Left lung (tissue), 14 donors: ENCODE data around the gene CARS2. TPM values are rescaled to one million over a fixed set of nuclear protein-coding genes. Genes with fewer than 3 reads are reported as not detected.

Source experiments
- ATAC-seq: fragments of 200-7000 bp; cut with Tn5 transposase; one replicate; pipeline ENCODE4 v1.9.1; 2020; ENCODE audit warnings: moderate library complexity
- DNase-seq, 4 donors: peaks; one replicate each; pipeline ENCODE4 v3.0.0-alpha.2; 2013 to 2020
- H3K27ac ChIP-seq, 2 donors: fragments of 200-600 bp; sonication (generic) in 1 of 2; one replicate each; pipeline versions ENCODE4 v1.5.0 to v1.8.0; 2020 to 2021
- H3K27me3 ChIP-seq, 2 donors: fragments of 200-600 bp; sonication (generic) in 1 of 2; one replicate each; pipeline versions ENCODE4 v1.5.0 to v1.8.0; 2020 to 2021
- H3K36me3 ChIP-seq, 2 donors: fragments of 200-600 bp; sonication (generic) in 1 of 2; one replicate each; pipeline versions ENCODE4 v1.5.0 to v1.8.0; 2020 to 2021
- H3K4me1 ChIP-seq, 2 donors: fragments of 200-600 bp; one replicate each; pipeline ENCODE4 v1.8.0; 2021
- H3K4me3 ChIP-seq, 2 donors: fragments of 200-600 bp; sonication (generic) in 1 of 2; one replicate each; pipeline versions ENCODE4 v1.5.0 to v1.8.0; 2020 to 2021; ENCODE audit warnings: mild to moderate bottlenecking in 1 of 2
- H3K9me3 ChIP-seq, 2 donors: fragments of 200-600 bp; sonication (generic) in 1 of 2; one replicate each; pipeline versions ENCODE4 v1.5.0 to v1.8.0; 2020 to 2021
- intact Hi-C, 2 donors: fragments of 100-400 bp; cut with DNase I; formaldehyde crosslinking; loops; one replicate each; pipeline versions ENCODE4 v1.11.2 to v1.14.2; 2022
- long read RNA-seq, 12 donors: library from polyadenylated mRNA in 2 of 12; unstranded in 2 of 12; transcript quantifications; one replicate each; pipeline ENCODE4 v2.0.0 and lab custom pipeline, GENCODE V29; 2019 to 2026
- polyA plus RNA-seq, 6 donors: library from polyadenylated mRNA; unstranded; fragments of 120-200 nt; gene quantifications; one replicate each; pipeline ENCODE4 v1.2.1, GENCODE V29; 2013; ENCODE audit not compliant: insufficient read length in 6 of 6
- total RNA-seq, 2 donors: library from RNA; stranded (reverse); fragmentation: NEBNext Ultra II Directional; extraction: Animal tissue kit (Norgen Biotek cat#: 25700); gene quantifications; one replicate each; pipeline ENCODE4 v1.2.1, GENCODE V29; 2021
- TF ChIP-seq, protein P1 (sequence below), 2 donors: fragments of 200-600 bp; sonication (generic) in 1 of 2; IDR thresholded peaks; one replicate each; pipeline versions ENCODE4 v1.5.0 to v1.8.0; 2021; ENCODE audit warnings: antibody characterized with exemption in 2 of 2
- donor health status: DM: no; HTN: yes; CAD: no.
- donor health status: DM: no; HTN: no; CAD: no.

Gene CARS2, protein sequence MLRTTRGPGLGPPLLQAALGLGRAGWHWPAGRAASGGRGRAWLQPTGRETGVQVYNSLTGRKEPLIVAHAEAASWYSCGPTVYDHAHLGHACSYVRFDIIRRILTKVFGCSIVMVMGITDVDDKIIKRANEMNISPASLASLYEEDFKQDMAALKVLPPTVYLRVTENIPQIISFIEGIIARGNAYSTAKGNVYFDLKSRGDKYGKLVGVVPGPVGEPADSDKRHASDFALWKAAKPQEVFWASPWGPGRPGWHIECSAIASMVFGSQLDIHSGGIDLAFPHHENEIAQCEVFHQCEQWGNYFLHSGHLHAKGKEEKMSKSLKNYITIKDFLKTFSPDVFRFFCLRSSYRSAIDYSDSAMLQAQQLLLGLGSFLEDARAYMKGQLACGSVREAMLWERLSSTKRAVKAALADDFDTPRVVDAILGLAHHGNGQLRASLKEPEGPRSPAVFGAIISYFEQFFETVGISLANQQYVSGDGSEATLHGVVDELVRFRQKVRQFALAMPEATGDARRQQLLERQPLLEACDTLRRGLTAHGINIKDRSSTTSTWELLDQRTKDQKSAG
- total RNA-seq (10 to 100 TPM; 61.9 to 79.8 TPM), polyA plus RNA-seq (10 to 100 TPM; 63.9 to 78.5 (median 71.3) TPM)
- long read RNA-seq, donor 1, transcript CARS2-201 (15 exons, 1,879 nt): major isoform, 10 of 27 reads
- long read RNA-seq, donor 1, partial matches to known transcripts: 13 of 27 reads
- long read RNA-seq, donor 1, other reads (novel, unspliced or antisense): 0 of 27 reads
- long read RNA-seq, donor 2, transcript CARS2-224 (2 exons, 3,516 nt): minor isoform, 6 of 49 reads
- long read RNA-seq, donor 2, transcript CARS2-201 (15 exons, 1,879 nt): major isoform, 18 of 49 reads
- long read RNA-seq, donor 2, partial matches to known transcripts: 0 of 49 reads
- long read RNA-seq, donor 2, other reads (novel, unspliced or antisense): 23 of 49 reads
- long read RNA-seq, donor 3, transcript CARS2-201 (15 exons, 1,879 nt): major isoform, 7 of 11 reads
- long read RNA-seq, donor 3, partial matches to known transcripts: 0 of 11 reads
- long read RNA-seq, donor 3, other reads (novel, unspliced or antisense): 0 of 11 reads
- long read RNA-seq, donor 4, partial matches to known transcripts: 2 of 3 reads
- long read RNA-seq, donor 4, other reads (novel, unspliced or antisense): 0 of 3 reads
- long read RNA-seq, donor 5, transcript CARS2-201 (15 exons, 1,879 nt): major isoform, 10 of 82 reads
- long read RNA-seq, donor 5, transcript CARS2-224 (2 exons, 3,516 nt): minor isoform, 5 of 82 reads
- long read RNA-seq, donor 5, partial matches to known transcripts: 56 of 82 reads
- long read RNA-seq, donor 5, other reads (novel, unspliced or antisense): 11 of 82 reads
- long read RNA-seq, donor 6, transcript CARS2-201 (15 exons, 1,879 nt): major isoform, 11 of 23 reads
- long read RNA-seq, donor 6, transcript CARS2-224 (2 exons, 3,516 nt): minor isoform, 6 of 23 reads
- long read RNA-seq, donor 6, partial matches to known transcripts: 6 of 23 reads
- long read RNA-seq, donor 6, other reads (novel, unspliced or antisense): 0 of 23 reads
- long read RNA-seq, donor 7, transcript CARS2-201 (15 exons, 1,879 nt): major isoform, 11 of 14 reads
- long read RNA-seq, donor 7, partial matches to known transcripts: 0 of 14 reads
- long read RNA-seq, donor 7, other reads (novel, unspliced or antisense): 0 of 14 reads
- long read RNA-seq, donor 8, transcript CARS2-201 (15 exons, 1,879 nt): major isoform, 7 of 24 reads
- long read RNA-seq, donor 8, partial matches to known transcripts: 14 of 24 reads
- long read RNA-seq, donor 8, other reads (novel, unspliced or antisense): 0 of 24 reads
- long read RNA-seq, donor 9: 0 reads
- long read RNA-seq, donor 10, partial matches to known transcripts: 5 of 13 reads
- long read RNA-seq, donor 10, other reads (novel, unspliced or antisense): 7 of 13 reads
- long read RNA-seq, donor 11, partial matches to known transcripts: 7 of 10 reads
- long read RNA-seq, donor 11, other reads (novel, unspliced or antisense): 0 of 10 reads
- long read RNA-seq, donor 12, transcript CARS2-201 (15 exons, 1,879 nt): major isoform, 8 of 10 reads
- long read RNA-seq, donor 12, partial matches to known transcripts: 0 of 10 reads
- long read RNA-seq, donor 12, other reads (novel, unspliced or antisense): 0 of 10 reads

DNA sequence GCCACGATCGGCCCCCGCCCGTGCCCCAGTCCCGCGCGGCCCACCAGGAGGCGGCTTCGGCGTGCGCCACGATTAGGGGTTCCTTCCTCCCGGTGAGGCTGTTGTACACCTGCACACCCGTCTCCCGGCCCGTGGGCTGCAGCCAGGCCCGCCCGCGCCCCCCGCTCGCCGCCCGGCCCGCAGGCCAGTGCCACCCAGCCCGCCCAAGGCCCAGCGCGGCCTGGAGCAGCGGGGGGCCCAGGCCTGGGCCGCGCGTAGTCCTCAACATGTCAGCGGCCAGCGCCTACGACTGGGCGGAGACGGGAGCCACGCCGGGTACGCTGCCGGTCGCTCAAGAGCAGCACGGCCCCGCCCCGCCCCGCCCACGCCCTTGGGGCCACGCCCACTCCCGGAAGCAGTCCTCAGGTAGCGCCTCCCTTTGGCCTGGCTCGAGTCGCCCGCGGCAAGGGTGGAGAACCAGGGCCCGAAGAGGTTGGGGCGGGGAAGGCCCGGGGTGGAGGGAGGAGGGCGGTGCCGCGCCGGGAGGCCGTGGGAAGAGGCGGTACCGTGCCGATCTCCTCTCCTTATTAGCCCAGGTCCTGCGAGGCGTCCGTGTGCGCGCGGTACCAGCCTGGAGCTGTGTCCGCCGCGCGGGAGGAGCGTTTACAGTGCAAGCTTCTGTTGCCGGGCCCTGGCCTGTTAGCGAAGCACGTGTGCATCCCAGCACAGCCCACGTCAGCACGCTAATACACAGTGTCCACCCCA is at the start of gene CARS2:
Gene CARS2 (minus strand): TSS at position 291 of the 744 bp plus-strand sequence. CDS start 23 bp downstream, at position 268.
- intact Hi-C loops: no loop called here

DNA sequence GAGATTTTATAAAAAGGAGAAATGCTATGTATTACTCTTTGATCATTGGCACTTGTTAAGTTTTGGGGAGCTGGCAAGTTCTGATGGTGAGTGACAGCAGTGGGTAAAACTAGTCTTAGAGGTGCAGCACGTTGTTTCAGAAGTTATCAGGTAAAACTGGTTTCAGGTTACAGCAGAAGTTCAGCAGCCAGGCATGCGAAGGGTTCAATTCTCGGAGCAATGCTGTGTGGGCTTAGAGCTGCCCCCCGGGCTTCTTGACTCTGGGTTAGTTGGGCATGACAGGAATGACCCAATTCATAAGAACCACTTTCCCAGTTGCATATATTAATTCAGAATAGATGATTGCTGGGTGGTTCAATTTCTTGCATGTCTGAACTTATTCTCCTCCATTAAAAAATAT is 42.4 kb upstream of the CARS2 start:
- H3K36me3 ChIP-seq: no peaks in the 10 kb centered on the region
- H3K4me3 ChIP-seq: no peak overlapping the region
- no peaks in the 10 kb centered on the region for H3K4me1 ChIP-seq
- H3K9me3 ChIP-seq: peaks cover 0 to 16% of the 10 kb centered on the region in 2 donors
- DNase-seq (no peak), ATAC-seq (no peak)
- TF ChIP-seq, protein P1, sequence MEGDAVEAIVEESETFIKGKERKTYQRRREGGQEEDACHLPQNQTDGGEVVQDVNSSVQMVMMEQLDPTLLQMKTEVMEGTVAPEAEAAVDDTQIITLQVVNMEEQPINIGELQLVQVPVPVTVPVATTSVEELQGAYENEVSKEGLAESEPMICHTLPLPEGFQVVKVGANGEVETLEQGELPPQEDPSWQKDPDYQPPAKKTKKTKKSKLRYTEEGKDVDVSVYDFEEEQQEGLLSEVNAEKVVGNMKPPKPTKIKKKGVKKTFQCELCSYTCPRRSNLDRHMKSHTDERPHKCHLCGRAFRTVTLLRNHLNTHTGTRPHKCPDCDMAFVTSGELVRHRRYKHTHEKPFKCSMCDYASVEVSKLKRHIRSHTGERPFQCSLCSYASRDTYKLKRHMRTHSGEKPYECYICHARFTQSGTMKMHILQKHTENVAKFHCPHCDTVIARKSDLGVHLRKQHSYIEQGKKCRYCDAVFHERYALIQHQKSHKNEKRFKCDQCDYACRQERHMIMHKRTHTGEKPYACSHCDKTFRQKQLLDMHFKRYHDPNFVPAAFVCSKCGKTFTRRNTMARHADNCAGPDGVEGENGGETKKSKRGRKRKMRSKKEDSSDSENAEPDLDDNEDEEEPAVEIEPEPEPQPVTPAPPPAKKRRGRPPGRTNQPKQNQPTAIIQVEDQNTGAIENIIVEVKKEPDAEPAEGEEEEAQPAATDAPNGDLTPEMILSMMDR (IDR thresholded peaks at IDR 0.05): no peak
- no peaks in the 10 kb centered on the region for H3K27me3 ChIP-seq
- no peak overlapping the region for H3K27ac ChIP-seq
- intact Hi-C loops: no loop called here

More for the DNA sequence above, at the start of gene CARS2:
- H3K9me3 ChIP-seq: no peaks in the 10 kb centered on the region
- H3K36me3 ChIP-seq: peaks cover 0 to 7% of the 10 kb centered on the region in 2 donors
- ATAC-seq (peak; percentile 99), DNase-seq (peak; percentile 92 to 100 (median 96))
- H3K27ac ChIP-seq: peak within 1 kb of the TSS; percentile 65 to 78
- TF ChIP-seq, protein P1 (IDR thresholded peaks at IDR 0.05): no peak
- H3K27me3 ChIP-seq: no peaks in the 10 kb centered on the region
- H3K4me3 ChIP-seq: peak within 1 kb of the TSS; percentile 57 to 62
- peaks cover 14 to 46% of the 10 kb centered on the region in 2 donors for H3K4me1 ChIP-seq

DNA sequence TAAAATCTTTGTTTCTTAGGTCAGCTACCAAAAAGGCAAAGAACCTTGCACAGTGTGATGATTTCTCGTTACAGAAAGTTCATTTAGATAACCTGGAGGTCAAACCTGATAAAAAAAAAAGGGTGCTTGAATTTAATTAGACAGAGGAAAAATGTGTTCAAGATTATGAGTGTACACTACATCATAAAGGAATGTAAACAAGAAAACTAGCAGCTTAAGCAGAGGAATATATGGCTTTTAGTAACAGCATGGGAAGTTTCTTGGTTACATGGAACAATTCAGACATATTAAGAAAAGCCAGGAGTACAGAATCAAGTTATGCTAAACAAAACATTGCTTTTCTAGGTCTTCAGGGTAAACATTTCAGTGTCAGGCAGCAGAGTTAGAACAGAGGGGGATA is 40.5 kb upstream of the CARS2 start:
- intact Hi-C loops: no loop called here
- H3K36me3 ChIP-seq: no peaks in the 10 kb centered on the region
- ATAC-seq: no peak
- no peak for DNase-seq
- peaks cover 0 to 22% of the 10 kb centered on the region in 2 donors for H3K9me3 ChIP-seq
- no peaks in the 10 kb centered on the region for H3K27me3 ChIP-seq
- no peak overlapping the region for H3K4me3 ChIP-seq
- TF ChIP-seq, protein P1 (IDR thresholded peaks at IDR 0.05): no peak
- no peaks in the 10 kb centered on the region for H3K4me1 ChIP-seq
- H3K27ac ChIP-seq: no peak overlapping the region
